Measurements from ENCODE around the gene RPL36AL.

DNA sequence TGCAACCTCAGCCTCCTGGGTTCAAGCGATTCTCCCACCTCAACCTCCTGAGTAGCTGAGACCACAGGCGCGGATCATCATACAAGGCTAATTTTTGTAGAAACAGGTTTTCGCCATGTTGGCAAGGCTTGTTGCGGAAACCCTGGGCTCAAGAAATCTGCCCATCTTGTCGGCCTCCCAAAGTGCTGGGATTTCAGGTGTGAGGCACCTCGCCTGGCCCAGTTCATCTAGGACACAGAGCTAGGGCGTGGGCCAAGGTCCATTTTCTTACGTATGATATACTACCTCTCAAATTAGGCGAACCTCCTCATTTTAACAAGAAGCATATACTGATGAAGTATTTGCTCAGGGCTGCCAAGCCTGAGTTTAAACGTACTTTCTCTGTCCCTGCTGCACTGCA, 36.4 kb downstream of the RPL36AL start:
- TF ChIP-seq EZH2phosphoT487 (IDR thresholded peaks at IDR 0.05; ENCODE audit: insufficient read depth, low read depth) = no peak
- TF ChIP-seq EZH2 (IDR thresholded peaks at IDR 0.05; ENCODE audit: insufficient read depth, poor library complexity, severe bottlenecking) = no peak

Measured in GM23248 (cell line).